ENCODE results near the gene NLRX1. TPM values are rescaled to one million over a fixed set of nuclear protein-coding genes. Genes with fewer than 3 reads are reported as not detected.
"Not testable (repeated sequence)": the region's sequence is repeated elsewhere in the genome, so short reads cannot be mapped to it uniquely, and the experiment has no call there.

The NLRX1 gene
- polyA plus RNA-seq, 1 donor: 11.6 TPM

- DNase-seq (ENCODE audit: low read depth): no peak
Measured at GRCh38 chr11:119154178-119154577, 14.3 kb upstream of the NLRX1 start.

- no peak for DNase-seq (ENCODE audit: low read depth)
Measured at GRCh38 chr11:119155733-119156492, 12.6 kb upstream of the NLRX1 start.

DNA sequence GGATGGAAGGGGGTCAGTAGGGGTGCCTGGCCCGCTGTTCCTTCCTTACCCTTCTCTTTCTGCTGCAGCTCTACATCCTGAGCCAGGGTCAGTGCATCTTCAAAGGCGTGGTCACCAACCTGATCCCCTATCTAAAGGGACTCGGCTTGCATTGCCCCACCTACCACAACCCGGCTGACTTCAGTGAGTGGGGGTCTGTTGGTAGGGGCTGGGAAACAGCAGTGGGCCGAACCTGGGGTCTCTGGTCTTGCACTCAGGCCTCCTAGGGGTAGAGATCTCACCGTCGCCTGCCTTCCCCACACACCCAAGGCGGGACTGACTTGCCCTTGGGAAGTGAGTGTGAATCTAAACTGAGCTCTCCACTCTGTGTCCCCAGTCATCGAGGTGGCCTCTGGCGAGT, 12.0 kb upstream of the NLRX1 start:
- no peak for DNase-seq (ENCODE audit: low read depth)

- no peak for DNase-seq (ENCODE audit: low read depth)
Measured at GRCh38 chr11:119157063-119157462, 11.5 kb upstream of the NLRX1 start.

DNA sequence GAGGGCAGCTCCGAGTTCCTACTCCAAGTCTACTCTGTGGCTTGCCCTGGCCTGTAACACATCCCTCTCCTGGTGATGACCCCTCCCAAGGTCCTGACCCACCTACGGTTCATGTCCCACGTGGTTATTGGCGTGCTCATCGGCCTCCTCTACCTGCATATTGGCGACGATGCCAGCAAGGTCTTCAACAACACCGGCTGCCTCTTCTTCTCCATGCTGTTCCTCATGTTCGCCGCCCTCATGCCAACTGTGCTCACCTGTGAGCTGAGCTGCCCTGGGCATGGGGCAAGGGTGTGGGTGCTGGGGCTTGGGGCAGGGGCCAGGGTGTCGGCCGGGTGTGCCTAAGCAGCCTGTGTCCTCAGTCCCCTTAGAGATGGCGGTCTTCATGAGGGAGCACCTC, 10.1 kb upstream of the NLRX1 start:
- no peak for DNase-seq (ENCODE audit: low read depth)

- no peak for DNase-seq (ENCODE audit: low read depth)
Measured at GRCh38 chr11:119160151-119160550, 8.4 kb upstream of the NLRX1 start.

DNA sequence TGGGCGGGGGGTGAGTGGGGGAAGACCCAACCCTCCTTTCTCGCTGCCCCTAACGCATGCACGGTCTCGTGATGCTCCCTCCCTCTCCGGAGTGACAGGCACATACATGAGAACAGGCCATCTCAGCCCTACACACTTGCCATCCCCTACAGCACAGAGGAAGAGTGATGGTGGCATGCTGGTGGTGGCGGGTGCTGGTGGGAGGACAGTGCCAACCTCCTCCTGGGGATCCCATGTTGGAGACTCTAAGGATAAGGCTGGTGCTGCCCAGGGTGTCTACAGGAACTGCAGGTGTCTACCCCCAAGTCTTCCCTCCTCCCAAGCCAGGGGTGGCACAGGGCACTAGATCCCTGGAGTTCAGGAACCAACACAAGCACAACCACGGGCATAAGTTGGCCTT, 6.7 kb upstream of the NLRX1 start:
- no peak for DNase-seq (ENCODE audit: low read depth)

DNA sequence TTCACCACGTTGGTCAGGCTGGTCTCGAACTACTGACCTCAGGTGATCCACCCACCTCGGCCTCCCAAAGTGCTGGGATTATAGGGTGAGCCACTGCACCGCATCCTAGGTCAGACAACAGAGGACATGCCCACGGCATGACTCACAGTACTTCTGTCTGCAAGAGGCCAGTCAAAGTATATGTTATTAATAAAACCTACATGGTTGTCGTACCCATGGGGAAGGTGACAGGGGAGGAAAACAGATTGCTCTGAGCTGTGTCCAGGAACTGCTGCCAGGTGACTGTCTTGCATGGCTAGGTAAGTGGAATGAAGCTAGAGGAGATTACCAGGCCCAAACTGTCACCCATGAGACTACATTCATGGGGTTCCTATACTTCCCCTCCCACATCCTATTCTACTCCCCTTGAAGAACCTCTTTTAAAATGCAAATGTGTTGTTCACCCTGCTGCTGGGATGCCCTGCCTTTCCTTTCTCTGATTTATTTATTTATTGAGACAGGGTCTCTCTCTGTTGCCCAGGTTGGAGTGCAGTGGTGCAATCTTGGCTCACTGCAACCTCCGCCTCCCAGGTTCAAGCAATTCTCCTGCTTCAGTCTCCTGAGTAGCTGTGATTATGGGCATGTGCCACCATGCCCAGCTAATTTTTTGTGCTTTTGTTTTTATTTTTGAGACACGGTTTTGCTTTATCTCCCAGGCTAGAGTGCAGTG, 2.0 kb upstream of the NLRX1 start:
- no peak for DNase-seq (ENCODE audit: low read depth)

DNA sequence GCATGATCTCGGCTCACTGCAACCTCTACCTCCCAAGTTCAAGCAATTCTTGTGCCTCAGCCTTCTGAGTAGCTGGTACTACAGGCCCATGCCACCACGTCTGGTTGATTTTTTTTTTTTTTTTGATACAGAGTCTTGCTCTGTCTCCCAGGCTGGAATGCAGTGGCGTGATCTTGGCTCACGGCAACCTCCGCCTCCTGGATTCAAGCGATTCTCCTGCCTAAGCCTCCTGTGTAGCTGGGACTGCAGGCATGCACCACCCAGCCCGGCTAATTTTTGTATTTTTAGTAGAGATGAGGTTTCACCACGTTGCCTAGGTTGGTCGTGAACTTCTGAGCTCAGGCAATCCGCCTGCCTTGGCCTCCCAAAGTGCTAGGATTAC, 1.5 kb upstream of the NLRX1 start:
- not testable (repeated sequence) for DNase-seq (ENCODE audit: low read depth)

GRCh38 chr11:119167933-119168332, 592 bp upstream of the NLRX1 start:
- DNase-seq (ENCODE audit: low read depth): no peak

DNA sequence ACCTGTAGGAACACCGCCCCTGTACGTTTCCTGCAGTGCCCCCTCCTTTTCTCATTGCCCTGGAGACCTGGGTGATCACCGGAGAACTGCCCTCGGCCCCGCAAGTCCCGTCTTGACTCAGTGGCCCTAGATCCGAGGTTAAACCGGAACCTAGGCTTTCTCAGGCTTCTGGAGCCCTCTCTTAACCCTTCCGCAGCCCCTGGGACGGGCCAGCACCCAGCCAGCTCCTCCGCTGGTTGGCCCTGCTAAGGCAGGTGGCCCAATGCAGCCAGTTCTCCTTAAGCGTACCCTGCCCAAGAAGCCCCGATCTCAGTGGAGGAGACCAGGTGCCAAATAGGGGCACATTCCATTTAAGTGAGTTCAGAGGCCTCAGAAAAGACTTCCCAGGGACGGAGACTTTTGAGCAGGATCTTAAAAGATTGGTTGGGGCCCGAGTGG, 776 bp downstream of the NLRX1 start:
- DNase-seq (ENCODE audit: low read depth): no peak

DNA sequence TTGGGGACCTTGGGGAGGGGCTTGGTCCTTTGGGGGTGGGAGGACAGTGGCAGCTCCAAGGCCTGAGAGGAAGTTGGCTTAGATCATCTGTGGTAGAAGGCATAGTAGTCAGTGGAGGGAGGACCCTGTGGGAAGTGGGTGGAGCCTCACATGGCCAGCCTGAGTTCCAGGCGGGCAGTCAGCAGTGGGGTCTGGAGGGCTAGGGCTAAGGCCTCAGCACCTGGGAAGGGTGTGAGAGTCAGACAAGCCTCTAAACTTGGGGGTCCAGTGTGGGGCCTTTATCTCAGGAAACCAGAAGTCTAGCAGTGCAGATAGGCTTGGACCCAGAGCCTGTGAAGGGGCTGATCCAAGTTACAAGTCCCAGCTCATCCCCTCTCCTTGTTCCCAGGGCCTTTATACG, 4.0 kb downstream of the NLRX1 start:
- no peak for DNase-seq (ENCODE audit: low read depth)

- no peak for DNase-seq (ENCODE audit: low read depth)
Measured at GRCh38 chr11:119173453-119173852, 4.9 kb downstream of the NLRX1 start.

DNA sequence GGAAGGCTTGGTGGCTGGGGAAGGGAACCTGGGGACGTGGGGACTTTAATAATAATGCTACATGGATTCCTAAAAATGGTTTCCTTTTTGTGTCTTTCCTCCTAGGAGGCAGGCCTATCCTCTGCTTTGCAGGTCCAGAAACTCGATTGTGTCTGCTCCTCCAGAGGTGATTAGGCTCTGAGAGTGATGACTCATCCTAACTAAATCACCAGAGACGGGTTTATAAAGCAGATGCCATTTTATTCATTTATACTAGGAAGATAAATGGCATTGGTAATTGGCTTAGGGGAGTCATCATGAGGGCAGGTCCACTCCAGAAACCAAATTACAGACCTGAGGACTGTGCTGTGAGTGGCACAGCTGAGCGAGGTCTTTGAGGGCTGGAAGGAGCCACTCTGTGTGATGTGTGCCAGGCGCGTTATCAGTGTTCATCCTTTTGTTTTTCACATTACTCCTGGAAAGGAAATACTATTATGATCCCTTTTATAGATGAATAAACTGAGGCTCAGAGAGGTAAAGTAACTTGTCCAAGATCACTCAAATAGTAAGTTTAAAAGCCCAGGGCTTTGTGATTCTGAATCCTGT, 7.1 kb downstream of the NLRX1 start:
- no peak for DNase-seq (ENCODE audit: low read depth)

DNA sequence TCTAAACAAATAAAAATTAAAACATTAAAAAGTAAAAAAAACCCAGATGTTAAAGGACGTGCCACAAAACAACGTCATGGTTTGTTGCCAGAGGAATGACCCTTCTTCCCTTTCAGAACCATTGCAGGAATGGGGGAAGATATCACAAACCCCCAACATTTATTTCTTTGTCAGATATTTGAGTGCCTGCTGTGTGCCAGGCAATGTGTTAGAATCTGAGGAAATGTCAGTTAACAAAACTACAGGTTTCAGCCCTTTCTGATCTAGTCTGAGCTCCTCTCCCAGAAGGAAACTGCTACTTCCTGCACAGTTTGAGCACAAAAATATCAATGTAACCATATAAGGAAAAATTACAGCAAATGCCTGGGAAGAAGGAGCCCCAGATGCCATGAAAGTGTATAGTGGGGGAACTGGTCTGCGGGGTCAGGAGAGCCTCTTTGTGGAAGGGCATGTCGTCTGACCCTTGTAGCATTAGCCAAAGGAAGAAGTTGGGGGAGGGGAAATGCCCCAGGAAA, 9.7 kb downstream of the NLRX1 start:
- DNase-seq (ENCODE audit: low read depth): no peak

GRCh38 chr11:119179342-119179741, 10.8 kb downstream of the NLRX1 start:
- no peak for DNase-seq (ENCODE audit: low read depth)

DNA sequence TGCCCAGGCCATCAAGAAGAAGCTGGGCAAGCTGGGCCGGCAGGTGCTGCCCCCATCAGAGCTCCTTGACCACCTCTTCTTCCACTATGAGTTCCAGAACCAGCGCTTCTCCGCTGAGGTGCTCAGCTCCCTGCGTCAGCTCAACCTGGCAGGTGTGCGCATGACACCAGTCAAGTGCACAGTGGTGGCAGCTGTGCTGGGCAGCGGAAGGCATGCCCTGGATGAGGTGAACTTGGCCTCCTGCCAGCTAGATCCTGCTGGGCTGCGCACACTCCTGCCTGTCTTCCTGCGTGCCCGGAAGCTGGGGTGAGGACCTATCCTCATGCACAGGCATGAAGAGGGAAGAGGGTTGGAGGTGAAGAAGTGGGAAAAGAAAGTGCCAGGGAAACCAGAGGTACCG, 11.5 kb downstream of the NLRX1 start:
- no peak for DNase-seq (ENCODE audit: low read depth)

GRCh38 chr11:119180729-119181676, 12.5 kb downstream of the NLRX1 start:
- DNase-seq (ENCODE audit: low read depth): no peak

DNA sequence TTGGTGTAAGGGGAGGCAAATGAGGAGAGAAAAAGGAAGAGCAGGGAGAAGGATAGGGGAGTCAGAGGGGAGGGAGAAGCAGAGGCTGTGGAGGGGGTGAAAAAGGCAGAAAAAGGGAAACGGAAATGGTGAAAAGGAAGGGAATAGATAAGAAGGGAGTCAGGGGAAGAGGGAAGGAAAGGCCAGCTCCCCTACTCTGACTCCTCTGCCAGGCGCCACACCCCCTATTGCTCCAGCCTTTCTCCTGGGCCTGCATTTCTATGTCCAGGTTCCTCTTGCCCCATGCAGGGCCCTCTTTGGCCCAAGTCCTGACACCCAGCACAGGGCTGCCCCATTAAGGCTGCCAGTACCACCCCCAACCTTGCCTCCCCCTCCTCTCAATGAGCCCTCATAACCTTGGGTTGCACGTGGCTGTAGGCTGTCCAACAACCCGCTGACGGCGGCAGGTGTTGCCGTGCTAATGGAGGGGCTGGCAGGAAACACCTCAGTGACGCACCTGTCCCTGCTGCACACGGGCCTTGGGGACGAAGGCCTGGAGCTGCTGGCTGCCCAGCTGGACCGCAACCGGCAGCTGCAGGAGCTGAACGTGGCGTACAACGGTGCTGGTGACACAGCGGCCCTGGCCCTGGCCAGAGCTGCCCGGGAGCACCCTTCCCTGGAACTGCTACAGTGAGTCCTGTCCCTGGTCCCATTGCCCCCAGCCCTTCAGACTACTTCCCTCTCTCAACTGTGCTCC, 13.3 kb downstream of the NLRX1 start:
- no peak for DNase-seq (ENCODE audit: low read depth)

DNA sequence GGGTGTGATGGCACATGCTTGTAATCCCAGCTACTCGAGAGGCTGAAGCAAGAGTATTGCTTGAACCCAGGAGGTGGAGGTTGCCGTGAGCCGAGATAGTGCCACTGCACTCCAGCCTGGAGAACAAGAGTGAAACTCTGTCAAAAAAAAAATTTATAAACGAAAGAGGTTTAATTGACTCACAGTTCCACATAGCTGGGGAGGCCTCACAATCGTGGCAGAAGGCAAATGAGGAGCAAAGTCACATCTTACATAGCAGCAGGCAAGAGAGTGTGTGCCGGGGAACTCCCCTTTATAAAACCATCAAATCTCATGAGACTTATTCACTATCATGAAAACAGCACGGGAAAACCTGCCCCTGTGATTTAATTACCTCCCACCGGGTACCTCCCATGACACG, 15.9 kb downstream of the NLRX1 start:
- not testable (repeated sequence) for DNase-seq (ENCODE audit: low read depth)

Measured in forelimb muscle (tissue), 1 donor.